NCI-H128 (cell line): ENCODE results near the gene ARHGEF19.

Experiments
- DNase-seq: peaks from one replicate; lab custom pipeline; 2025; ENCODE audit not compliant: unreplicated experiment; lab: John Stamatoyannopoulos, UW

The ARHGEF19 gene

DNA sequence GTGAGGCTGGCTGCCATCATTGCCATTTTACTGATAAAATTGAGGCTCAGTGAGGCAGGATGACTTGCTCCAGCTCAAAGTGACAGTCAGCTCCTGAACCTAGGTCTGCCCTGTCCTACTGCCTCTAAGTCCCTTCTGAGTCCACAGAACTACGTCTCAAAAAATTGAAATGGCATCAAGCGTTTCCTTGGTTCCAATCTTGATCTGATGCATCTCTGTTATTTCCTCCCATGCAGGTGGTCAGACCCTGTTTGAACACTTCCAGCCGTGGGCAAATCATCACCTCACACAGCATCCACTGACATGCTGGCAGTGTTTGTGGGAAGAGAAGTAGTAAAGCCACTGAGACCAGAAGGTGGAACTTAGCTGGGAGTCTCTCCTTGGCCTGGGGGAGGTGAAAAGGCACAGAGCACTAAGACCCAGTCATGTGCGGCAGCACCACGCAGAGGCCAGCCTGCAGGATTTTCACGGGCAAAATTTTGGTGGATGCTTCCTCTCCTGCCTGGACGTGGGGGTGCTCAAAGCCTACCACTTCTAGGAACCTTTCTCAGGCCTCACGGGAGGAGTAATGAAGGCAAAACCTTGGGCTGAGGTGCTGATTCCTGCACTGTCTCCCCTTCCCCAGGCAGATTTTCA is 32.3 kb upstream of the ARHGEF19 start:
- no peak for DNase-seq

DNA sequence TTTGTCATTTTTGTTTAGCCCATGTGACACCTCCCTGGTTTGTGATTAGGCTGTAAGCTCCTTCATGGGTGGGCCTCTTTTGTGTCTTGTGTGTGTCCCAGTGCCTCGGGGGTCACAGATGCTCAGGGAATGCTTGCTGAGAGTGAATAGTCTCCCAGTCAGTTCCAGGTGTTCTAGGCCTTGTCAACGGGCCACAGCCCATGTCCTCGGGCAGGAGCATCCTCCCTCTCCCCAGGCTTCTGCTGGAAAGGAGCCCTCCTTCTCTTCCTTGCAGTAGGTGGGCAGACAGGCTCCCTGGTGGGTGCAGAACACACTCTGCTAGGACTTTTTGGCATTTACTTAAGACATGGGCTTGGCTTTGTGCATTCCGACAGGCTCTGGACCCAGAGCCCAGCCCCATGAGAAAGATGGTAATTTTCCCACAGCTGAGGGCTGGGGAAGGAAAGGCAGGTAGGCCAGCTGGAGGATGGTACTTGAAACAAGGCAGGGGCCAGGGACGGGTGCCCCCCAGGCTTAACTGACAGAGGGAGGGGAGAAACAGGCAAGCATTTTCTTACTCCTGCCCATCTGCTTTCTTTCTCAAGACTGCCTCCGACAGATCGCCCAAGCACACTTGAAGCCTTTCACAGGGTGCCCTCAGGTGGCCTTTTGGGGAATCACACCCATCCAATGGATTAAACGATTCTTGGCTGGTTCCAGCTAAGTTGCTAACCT is 31.6 kb upstream of the ARHGEF19 start:
- peak; percentile 82 for DNase-seq

DNA sequence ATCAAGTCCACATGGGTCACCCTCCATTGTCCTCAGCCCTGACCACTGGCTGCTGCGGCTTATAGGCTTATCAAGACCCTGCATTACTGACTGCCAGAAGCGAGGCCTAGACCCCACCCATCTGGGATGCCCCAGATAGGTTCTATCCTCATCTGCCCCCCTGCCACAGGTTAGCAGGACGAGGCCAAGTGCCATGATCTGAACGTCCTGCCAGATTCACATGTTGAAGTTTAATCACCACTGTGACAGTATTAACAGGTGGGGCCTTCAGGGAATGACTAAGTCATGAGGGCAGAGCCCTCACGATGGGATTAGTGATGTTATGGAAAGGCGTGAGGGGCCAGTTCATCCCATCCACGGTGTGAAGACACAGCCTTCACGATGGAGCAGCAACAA is 30.8 kb upstream of the ARHGEF19 start:
- DNase-seq = no peak

DNA sequence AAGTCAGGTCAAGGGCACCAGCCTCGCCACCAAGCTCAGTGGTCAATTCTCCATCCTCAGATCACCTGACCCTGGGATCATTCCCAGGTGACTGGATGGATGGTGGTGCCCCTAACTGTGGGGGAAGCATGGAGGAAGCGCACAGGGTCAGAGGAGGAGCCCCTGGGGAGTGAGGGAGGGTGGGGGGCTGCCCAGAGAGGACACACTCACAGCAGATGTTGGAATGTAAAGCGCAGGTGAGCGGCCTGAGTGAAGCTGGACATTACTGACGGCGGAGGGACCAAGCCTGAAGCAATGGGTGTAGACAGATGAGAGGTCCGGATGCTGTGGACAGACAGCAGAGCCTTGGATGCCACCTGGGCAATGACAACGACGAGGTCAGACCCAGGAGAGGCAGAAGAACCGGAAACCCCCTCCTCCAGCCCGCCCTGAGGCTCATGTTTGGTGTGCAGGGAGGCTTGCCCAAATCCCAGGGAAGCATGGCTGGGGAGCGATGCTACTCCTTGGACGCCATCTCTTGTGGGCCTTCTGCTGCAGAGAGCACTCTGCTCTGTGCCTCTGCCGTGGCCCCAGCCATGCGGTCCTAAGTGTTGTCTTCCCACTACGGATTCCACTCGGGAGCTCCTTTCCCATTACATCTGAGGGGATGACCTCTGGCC is 30.2 kb upstream of the ARHGEF19 start:
- DNase-seq = no peak

DNA sequence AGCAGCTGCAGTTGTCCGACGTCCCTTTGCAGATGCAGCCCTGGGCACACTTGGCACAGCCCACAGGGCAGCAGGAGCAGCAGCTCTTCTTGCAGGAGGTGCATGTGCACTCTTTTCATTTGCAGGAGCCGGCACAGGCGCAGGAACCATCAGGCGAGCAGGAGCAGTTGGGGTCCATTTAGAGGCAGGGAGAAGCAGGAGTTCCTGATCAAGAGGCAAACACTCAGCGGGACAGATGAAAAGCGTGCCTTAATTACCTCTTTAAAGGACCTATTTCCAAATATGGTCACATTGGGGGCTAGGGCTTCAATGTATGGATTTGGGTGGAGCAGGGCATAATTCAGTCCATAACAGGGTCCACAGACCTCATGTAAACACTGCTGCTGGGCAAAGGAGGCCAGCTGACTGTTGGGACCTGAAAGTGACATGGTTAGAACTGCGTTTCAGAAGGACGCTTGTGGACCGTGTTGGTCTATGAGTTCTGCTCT is 28.8 kb upstream of the ARHGEF19 start:
- peak; percentile 36 for DNase-seq

DNA sequence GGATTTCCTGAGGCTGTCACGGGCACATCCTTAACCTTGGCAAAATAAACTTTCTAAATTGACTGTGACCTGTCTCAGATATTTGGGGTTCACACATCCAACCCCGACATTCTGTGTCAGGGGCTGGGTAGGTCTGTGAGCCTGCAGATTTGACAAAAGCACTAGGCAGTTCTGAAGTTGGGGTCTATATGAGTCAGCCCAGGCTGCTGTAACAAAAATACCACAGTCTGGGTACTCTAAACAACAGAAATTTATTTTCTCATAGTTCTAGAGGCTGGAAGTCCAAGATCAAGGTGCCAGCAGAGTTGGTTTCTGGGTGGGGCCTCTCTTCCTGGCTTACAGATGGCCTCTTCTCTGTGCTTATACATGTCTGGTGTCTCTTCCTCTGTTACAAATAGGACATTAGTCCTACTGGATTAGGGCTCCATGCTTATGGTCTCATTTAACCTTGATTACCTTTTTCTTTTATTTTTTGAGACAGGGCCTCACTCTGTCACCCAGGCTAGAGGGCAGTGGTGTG is 27.6 kb upstream of the ARHGEF19 start:
- DNase-seq = no peak

DNA sequence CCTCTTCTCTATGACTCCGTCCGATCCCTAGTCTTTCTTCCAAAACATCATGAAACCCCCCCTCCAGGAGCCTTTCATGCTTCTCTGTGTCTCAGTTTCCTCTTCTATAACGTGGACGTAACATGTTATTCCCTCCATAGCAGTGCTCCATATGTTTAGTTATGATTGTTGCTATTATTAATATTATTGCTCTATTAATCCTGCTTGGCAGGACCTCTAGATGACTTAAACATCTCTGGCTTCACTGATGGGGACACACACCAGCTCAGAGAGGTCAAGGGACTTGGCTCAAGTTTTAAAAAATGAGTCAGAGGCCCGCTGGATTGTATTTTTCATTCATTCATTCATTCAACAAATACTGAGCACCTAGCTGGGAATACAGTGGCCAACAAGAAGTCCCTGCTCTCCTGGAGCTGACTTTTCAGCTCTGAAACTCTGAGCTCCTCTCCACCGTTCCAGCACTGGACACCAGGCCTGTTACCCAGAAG is 24.9 kb upstream of the ARHGEF19 start:
- no peak for DNase-seq

DNA sequence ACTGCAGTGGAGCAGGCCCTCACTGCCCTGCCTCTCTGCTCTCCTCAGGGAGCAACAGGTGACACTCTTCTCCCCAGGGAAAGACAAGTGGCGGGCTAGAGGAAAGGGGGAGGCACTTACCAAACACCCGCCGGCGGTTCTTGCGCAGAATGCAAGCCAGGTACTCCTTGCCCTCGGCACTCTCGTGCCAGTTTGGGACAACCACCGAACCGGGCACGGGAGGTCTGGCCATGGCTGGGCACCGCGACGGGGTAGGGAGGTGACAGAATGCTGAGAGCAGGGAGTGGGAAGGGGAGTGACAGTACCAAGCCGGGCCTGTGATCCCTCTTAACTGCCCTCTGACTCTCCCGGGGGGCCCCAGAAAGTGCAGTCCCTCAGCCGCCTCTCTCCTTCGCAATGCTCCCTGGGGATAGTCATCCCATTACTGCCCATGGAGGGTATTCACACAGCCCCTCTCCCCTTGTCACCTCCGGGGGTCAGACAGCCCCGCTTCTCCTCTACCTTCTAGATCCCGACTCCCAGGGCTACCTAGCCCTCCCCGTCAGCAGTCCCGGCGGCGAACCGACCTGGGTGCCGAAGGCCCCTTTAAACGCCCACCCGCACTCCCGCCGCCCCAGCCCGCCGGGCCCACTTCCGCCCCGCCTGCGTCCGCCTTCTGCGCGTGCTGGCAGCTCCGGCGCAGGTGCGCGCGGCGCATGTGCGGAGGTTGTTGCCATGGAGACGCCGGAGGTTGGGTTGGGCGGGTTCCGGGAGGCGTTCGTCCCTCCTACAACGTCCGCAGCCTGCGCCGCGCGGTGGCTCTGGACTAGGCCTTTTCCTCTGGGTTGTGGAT is 24.3 kb upstream of the ARHGEF19 start, which contains the start of gene CPLANE2:
Gene CPLANE2 (minus strand): TSS at position 673 of the 832 bp plus-strand sequence. CDS start 441 bp downstream, at position 232.
- DNase-seq = peak; percentile 95

DNA sequence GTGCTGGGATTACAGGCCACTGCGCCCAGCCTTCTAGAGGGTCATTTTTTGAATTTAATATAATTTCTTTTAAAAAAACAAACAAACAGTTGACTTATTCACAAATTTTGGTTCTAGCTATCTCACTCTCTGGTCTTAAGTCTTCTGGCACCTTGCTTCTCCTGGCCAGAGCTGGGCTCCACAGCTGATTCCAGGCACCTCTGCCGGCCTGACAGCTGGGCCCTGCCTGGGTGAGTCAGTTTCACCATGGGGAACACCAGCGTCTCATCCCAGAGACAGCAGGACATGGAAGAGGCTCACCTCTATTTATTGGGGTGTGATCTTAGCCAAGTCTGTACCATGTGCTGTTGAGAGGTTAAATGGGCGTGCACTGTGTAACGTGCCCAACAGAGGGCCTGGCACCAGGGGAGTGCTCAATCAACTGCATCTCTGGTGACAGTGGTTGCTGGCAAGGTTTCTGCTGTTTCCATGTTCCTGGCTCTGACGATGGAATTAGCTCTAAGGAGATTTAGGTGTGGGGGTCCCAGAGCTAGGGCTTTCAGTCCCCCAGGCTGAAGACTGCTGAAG is 23.6 kb upstream of the ARHGEF19 start:
- peak; percentile 74 for DNase-seq

DNA sequence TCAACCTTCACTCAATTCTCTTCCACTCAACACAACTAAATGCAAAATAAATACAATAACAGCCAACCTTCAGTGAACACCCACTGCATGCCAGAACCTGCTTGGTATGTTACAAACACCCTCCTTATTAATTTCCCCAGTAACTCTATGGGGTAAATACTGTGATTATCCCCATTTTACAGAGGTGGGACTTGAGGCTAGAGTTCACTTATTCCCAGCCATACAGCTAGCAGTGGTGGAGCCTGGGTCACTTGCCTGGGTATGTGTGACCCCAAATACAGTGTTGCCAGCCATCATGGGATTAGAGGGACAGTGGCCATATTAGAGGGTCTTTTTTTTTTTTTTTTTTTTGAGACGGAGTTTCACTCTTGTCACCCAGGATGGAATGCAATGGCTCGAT is 22.9 kb upstream of the ARHGEF19 start:
- no peak for DNase-seq

DNA sequence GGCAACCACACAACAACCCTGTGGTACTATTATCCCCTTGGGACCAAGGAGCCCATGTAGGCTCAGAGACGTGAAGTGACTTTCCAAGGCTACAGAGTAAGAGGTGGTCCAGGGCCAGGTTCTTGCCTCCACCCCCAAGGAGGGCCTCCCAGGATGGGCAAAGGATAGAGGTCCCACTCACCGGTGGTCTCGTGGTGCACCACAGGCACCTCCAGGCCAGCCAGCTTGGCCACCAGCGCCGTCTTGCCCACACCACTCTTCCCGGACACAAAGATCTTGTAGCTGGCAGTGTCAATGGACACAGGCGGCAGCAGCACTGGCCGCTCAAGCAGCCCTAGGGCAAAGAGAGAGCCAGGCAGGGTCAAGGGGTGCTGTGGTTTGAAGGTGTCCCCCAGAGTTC is 21.0 kb upstream of the ARHGEF19 start:
- no peak for DNase-seq

DNA sequence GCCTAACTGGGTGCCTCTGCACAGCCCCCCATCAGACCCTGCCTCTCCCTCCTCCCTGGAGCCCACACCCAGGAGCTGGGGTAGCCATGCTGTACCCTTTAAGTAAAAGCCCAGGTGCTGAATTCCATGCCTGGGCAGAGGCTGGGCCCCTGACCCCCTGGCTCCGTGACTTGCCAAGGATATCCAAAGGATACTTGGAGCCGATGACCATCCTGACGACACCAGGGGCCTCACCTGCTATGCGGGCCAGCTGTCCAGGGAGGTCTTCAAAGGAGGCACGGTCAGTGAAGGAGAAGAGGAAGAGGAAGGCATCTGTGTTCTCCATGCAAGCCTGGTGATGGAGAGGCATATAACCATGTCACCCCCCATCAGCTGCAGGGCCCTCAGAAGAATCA is 19.9 kb upstream of the ARHGEF19 start:
- DNase-seq = no peak

DNA sequence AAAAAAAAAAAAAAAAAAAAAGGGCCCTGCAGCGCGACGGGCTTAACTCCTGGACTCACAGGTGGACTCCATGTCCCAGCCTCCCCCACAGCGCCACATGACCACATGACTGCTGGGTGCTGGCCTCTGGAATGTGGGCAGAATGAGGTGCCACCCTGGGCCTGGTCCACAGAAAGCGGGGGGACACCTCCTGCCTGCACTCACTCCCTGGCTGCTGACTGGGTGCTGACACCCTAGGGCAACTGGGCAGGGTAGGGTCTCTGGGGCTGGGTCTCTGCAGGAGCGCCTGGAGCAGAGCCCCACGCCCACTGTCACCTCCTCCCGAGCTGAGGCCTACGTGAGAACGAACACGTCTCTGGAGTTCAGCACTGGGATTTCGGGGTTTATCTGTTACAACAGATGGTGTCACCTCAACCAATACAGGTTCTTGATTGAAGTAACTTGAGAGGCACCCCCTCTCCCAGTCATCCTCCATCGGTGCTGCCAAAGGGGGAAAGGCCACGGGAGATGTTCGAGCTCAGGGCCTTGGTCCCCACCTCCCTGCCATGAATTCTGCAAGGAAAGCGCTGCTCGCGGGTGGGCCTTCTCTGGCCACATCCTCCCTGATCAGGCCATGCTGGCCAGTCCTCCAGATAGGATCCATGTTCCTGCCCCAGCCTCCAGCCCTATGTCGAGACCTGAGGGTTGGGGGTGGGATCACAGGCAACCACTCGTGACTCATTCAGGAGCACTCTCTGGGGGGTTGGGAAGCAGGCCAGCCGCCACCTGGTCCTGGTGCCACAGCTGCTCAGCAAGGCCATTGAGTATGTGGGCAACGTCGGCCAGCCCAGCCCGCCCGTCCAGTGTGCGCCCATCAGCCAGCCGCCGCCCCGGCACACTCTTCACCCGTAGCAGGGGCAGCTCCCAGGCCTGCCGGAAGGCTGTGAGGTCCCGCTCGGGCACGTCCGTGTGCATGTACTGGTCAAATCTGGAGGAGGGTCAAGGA is 19.2 kb upstream of the ARHGEF19 start:
- no peak for DNase-seq

DNA sequence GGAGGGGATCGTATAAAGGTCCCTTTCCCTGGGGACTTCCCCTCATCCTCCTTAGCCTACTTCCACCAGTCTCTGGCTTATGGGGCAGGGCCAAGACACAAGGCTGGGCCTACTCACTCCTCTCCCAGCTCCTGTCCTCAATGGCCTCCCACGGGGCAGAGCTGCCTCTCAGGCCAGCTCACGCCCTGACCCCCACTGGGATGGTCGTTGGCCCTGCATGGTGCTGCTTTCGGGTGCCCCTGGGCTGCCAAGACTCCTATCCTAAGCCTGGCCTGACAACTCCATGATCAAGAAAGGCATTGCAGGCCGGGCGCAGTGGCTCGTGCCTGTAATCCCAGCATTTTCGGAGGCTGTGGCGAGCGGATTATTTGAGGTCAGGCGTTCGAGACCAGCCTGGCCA is 18.3 kb upstream of the ARHGEF19 start:
- no peak for DNase-seq

DNA sequence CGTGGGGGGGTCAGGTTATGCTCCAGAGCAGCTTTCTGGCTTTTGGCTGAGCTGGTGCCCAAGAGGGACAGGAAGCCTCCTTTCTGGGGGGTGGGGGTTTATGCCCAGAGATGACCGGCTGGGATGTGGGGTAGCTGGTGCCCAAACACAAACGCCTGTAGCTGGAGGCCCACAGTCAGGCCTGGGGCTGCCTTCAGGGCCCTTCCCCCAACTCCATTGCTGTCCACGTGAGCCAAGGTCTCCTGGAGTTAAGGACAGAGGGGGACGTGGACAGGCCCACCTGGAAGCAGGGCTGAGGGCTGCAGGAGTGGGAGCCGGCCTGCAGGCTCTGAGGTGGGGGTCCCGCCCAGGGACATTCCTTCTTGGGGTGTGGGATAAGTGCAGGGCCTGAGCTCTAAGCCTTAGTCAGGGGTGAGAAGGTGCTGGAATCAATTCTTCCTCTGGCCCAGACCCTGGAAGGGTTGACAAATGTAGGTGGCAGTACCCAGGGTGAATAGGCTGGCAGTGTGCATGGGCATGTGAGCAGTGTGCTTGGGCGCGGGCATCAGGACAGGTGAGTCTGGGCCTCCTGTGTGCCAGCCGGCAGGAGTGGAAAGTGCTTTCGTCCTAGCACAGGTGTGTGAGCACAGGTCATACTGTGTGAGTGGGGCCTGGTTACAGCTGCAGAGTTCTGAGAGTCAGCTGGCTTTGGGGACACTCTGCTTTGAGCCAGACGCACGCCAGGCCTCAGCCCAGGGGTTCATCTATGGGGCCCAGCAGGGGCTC is 17.7 kb upstream of the ARHGEF19 start:
- no peak for DNase-seq

DNA sequence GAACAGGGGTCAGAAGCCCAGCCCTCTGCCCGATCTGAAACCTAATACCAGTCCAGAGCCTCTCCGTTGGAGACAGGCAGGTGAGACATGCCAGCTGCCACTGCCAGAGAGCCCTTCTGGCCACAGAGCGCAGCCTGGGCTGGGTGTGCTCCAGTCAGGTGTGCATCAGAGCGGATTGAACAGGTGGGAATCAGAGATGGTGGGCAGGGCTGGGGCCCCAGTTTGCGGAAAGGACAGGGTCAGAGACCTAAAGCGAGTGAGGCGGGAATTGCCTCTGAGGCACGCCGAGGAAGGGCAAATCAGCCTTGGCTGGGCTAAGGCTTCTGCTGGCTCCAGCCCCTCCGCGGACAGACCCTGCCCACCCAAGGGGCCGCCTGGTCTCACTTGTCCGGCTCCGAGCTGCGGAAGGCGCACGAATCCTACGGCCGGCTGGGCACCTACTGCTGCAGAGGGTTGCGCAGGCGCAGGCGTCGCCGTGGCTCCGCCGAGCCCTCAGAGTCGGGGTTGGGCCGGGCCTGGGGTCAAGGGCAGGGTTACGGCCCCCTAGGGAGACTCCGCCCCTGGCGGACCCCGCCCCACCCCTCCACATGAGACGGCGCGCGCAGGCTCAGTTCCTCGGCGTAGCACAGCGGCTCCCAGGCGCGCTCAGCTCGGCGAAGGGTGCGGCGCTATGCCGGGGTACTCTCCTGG is 14.2 kb upstream of the ARHGEF19 start:
- no peak for DNase-seq

DNA sequence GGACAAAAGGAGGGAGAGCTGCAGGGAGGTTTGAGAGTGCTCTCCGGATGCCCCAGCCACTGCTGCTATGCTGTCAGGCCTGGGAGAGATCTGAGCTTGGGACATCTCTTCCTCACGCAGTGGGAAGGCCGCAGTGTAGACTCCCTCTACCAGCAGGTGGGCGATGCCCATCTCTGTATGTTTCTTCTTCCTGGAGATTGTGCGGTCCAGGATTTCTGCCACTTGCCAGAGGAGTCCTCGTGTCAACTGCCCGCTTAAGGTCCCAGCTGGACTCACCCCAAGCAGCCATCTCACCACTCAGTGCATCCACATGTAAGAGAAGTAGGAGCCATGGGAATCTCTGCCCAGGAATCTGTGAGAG is 13.7 kb upstream of the ARHGEF19 start:
- DNase-seq = no peak

DNA sequence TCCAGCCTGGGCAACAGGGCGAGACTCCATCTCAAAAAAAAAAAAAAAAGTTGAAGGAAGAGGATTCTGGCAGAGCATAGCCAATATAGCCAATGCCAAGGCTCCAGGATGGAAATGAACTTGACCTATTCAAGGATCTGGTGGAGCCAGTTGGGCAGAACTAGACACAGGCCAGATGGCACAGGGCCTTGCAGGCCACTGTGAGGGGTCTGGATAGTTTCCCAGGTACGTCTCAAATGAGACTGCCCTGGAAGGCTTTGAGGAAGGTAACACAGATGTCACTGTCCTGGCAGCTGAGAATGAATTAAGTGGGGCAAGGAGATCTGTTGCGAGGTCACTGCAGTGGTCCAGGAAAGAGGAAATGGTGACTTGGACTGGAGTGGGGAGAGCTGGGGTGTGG is 12.0 kb upstream of the ARHGEF19 start:
- no peak for DNase-seq
